Nephron progenitor cell (in vitro differentiated cells): Measurements from ENCODE around the gene MGAT5B.

Source experiments
- DNase-seq: peaks from one replicate; pipeline ENCODE4 v3.0.0; 2021
- H3K27ac Mint-ChIP-seq: 2 replicates; pipeline ENCODE4 v1.8.0; 2021; ENCODE audit warnings: mild to moderate bottlenecking, moderate library complexity, mixed read lengths
- H3K27me3 Mint-ChIP-seq: 2 replicates; pipeline ENCODE4 v1.8.0; 2021; ENCODE audit warnings: mild to moderate bottlenecking, low read depth, mixed read lengths; ENCODE audit not compliant: poor library complexity
- H3K36me3 Mint-ChIP-seq: 2 replicates; pipeline ENCODE4 v1.8.0; 2021; ENCODE audit warnings: low read depth, mixed read lengths
- H3K4me1 Mint-ChIP-seq: 2 replicates; pipeline ENCODE4 v1.8.0; 2021; ENCODE audit warnings: mixed read lengths
- H3K4me3 Mint-ChIP-seq: 2 replicates; pipeline ENCODE4 v1.8.0; 2021; ENCODE audit warnings: mild to moderate bottlenecking, moderate library complexity, mixed read lengths
- H3K9me3 Mint-ChIP-seq: 2 replicates; pipeline ENCODE4 v1.8.0; 2021; ENCODE audit warnings: mild to moderate bottlenecking, moderate library complexity, mixed read lengths
- TF ChIP-seq, protein P1 (sequence below): fragments of 200-600 bp; sonication (generic); IDR thresholded peaks from 2 replicates; pipeline ENCODE4 v1.5.0; 2021; ENCODE audit warnings: antibody characterized with exemption

The MGAT5B gene

DNA sequence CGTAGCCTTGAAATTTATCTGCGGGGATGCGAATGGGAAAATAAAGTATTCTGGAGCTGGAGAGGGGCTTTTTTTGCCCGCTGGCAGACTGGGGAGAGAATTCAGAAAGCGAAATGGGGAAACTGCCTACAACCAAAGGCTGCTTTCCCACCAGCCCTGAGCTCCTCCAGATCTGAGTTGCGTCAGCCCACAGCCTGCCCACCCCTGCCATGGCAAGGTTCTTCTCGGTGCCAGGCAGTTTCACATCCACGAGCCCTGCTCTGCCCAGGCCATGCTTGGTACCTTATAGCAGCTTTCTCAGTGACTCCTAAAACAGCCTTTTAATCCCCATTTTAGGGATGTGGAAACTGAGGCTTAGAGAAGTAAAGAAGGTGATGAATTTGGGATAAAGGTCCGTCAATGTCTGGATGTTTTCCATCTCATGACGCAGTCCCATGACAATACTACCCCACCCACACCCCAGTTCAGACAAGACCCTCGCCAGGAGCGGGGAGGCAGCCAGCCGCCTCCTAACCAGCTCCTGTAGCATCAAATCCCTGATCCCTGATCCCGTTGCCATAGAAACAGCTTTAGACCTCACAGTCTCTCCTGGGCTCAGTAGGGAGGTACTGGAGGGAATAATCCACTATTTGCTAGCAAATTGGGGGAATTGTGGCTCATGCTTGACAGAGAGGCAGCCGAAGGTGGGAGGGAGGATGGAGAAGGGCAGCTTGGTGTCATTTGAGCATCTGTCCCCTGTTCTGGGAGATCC is 113.5 kb downstream of the MGAT5B start:
- H3K9me3 Mint-ChIP-seq: peaks cover 31% of the 10 kb centered on the region
- peaks cover 4% of the 10 kb centered on the region for H3K36me3 Mint-ChIP-seq
- DNase-seq: no peak
- TF ChIP-seq, protein P1, sequence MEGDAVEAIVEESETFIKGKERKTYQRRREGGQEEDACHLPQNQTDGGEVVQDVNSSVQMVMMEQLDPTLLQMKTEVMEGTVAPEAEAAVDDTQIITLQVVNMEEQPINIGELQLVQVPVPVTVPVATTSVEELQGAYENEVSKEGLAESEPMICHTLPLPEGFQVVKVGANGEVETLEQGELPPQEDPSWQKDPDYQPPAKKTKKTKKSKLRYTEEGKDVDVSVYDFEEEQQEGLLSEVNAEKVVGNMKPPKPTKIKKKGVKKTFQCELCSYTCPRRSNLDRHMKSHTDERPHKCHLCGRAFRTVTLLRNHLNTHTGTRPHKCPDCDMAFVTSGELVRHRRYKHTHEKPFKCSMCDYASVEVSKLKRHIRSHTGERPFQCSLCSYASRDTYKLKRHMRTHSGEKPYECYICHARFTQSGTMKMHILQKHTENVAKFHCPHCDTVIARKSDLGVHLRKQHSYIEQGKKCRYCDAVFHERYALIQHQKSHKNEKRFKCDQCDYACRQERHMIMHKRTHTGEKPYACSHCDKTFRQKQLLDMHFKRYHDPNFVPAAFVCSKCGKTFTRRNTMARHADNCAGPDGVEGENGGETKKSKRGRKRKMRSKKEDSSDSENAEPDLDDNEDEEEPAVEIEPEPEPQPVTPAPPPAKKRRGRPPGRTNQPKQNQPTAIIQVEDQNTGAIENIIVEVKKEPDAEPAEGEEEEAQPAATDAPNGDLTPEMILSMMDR: no peak
- peaks cover 41% of the 10 kb centered on the region for H3K27me3 Mint-ChIP-seq
- H3K4me1 Mint-ChIP-seq: peaks cover 12% of the 10 kb centered on the region
- no peak overlapping the region for H3K27ac Mint-ChIP-seq
- H3K4me3 Mint-ChIP-seq: no peak overlapping the region

DNA sequence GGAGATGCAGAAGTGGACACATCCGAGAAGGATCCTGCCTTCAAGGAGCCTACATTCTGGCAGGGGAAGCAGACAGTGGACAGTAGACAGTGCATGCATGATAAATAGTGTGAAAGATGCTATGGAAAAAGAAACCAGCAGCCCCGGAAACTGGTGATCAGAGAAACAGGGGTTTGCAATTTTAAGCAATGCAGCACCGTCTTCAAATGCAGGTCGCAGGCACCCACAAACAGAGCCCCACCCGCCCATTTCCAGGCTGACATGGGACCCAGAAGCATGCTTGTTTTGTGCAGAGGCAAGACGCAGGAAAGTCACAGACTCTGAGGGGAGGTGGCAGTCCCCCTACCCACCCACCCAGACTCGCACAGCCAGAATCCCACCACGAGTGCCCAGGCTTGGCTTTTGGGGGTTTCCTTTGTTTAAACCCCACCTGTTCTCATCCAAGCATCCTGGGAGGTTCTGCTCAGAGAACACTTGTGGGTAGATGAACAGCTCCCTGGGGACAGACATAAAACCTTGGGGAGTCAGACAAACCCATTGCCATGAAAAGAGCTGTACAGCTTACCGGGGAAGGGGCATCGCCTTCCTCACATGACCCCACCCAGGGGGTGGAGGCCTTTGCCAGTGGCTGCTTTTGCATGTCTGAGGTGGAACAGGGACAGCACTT is 114.3 kb downstream of the MGAT5B start:
- TF ChIP-seq, protein P1: no peak
- Mint-ChIP-seq H3K4me3 (no peak overlapping the region), H3K27ac (no peak overlapping the region), H3K27me3 (peaks cover 41% of the 10 kb centered on the region), H3K9me3 (peaks cover 23% of the 10 kb centered on the region), H3K36me3 (peaks cover 4% of the 10 kb centered on the region), H3K4me1 (peaks cover 17% of the 10 kb centered on the region)
- no peak for DNase-seq

DNA sequence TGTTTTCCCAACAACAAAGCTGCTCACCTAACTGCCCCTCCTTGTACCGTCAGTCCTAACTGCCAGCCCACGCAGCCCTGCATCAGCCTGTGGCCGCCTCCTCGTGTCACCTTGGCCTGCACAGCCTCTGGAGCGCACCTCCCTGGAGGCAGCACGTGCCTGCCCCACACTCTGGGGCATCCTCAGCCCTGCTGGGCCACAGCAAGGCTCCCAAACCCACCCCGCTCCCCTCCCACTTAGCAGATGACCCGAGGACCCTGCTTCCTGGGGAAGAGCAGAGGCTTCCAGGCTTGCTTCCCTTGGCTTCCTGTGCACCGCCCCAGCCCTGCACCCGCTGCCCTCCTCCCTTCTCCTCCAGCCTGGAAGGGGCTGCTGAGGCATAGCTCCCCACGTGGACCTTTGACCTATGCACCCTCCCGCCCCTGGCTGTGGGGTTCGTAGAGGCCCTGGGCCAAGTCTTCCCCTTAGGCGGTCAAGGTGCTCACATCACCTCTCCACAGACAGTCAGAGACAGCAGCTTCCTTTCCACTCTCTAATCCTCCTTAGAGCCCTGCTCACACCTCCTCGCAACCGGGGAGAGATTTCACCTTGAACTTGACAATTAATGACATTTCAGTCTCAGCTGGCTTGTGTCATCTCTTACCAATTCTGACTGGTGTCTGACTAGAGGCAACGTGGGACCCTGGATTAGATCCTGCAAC is 115.0 kb downstream of the MGAT5B start:
- Mint-ChIP-seq H3K4me1 (peaks cover 24% of the 10 kb centered on the region), H3K27ac (peak overlapping the region; percentile 74), H3K36me3 (peaks cover 1% of the 10 kb centered on the region), H3K4me3 (no peak overlapping the region), H3K27me3 (peaks cover 42% of the 10 kb centered on the region), H3K9me3 (peaks cover 16% of the 10 kb centered on the region)
- TF ChIP-seq, protein P1: no peak
- peak; percentile 23 for DNase-seq

DNA sequence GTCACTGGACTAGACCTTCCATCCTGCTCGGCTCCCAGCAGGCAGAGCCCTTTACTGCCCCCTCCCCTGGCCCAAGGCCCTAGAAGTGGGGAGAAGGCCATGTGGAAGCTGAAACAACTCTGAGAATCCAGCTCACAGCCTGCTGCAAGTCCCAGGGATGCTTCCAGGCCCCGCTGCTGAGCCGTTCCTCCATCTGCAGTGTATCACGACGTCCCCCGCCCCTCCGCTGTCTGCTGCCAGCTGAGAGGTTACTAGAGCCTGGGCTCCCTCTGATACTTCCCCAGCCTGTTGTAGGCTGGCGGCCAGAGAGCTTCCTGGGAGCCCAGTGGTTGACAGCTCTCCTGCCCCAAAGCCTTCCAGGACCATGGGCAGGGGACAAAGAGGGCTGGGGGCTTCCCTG is 118.2 kb downstream of the MGAT5B start:
- Mint-ChIP-seq H3K4me1 (peaks cover 25% of the 10 kb centered on the region), H3K27me3 (peaks cover 32% of the 10 kb centered on the region), H3K27ac (peak overlapping the region; percentile 64), H3K9me3 (no peaks in the 10 kb centered on the region), H3K4me3 (no peak overlapping the region), H3K36me3 (no peaks in the 10 kb centered on the region)
- TF ChIP-seq, protein P1: no peak
- no peak for DNase-seq

DNA sequence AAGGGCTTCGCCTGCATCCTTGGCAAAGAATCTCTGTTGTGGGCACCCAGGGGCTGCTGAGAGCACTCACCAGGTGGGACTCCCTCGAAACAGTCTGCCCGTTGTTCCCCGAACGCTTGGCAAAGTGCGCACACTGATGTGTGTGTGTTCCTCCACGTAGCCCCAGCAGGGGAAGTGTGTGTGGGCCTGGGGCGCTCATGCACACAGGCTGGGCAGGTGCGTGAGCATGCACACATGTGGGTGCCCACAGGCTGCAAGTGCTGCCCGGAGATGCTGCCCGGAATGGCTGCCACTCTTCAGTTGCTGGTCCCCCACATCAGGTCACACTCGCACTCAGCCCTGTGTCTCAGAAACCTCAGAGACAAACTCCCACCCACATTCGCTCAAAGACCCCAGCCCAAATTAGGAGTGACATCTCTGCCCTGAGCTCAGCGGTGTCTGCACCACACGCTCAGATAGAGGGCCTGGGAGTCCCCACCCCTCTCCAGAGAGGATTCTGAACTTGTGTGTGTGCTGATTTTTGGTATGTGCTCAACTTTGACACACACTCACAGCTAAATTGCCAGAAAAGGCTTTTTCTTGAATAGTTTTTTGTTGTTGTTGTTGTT is 119.4 kb downstream of the MGAT5B start:
- Mint-ChIP-seq H3K9me3 (no peaks in the 10 kb centered on the region), H3K27ac (peak overlapping the region; percentile 68), H3K4me1 (peaks cover 25% of the 10 kb centered on the region), H3K27me3 (peaks cover 31% of the 10 kb centered on the region), H3K4me3 (no peak overlapping the region), H3K36me3 (no peaks in the 10 kb centered on the region)
- TF ChIP-seq, protein P1: no peak
- DNase-seq: no peak
